H54 (cell line): ENCODE measurements around the gene BSG.
"Not testable (repeated sequence)": the region's sequence is repeated elsewhere in the genome, so short reads cannot be mapped to it uniquely, and the experiment has no call there.

Experiments
- DNase-seq: peaks from one replicate; pipeline ENCODE4 v3.0.0; 2011; ENCODE audit warnings: low spot score, mixed read lengths; ENCODE audit not compliant: insufficient read length
- FAIRE-seq: peaks from 3 replicates; lab custom pipeline; 2011; peaks lifted over from hg19 to GRCh38; lab: Jason Lieb, UNC
- POLR2A ChIP-seq: IDR thresholded peaks from 2 replicates; pipeline ENCODE4 v1.6.1; 2011; ENCODE audit warnings: low read depth, mild to moderate bottlenecking, low read length

The BSG gene

GRCh38 chr19:592101-592500 is 19.7 kb downstream of the BSG start:
- DNase-seq = no peak
- no peak for FAIRE-seq
- no peak for TF ChIP-seq POLR2A

GRCh38 chr19:593055-593454 is 20.7 kb downstream of the BSG start:
- FAIRE-seq (no peak), DNase-seq (no peak)
- no peak for TF ChIP-seq POLR2A

GRCh38 chr19:593505-593904 is 21.1 kb downstream of the BSG start:
- FAIRE-seq = no peak
- no peak for DNase-seq
- TF ChIP-seq POLR2A = no peak

- TF ChIP-seq POLR2A = no peak
- FAIRE-seq = no peak
- DNase-seq = no peak
Measured at GRCh38 chr19:594265-594870, 22.0 kb downstream of the BSG start.

- no peak for TF ChIP-seq POLR2A
- FAIRE-seq (no peak), DNase-seq (no peak)
Measured at GRCh38 chr19:595326-596262, 23.2 kb downstream of the BSG start.

- TF ChIP-seq POLR2A = no peak
- FAIRE-seq (no peak), DNase-seq (no peak)
Measured at GRCh38 chr19:596263-596655, 23.9 kb downstream of the BSG start.

GRCh38 chr19:597406-598315 is 25.3 kb downstream of the BSG start:
- DNase-seq (no peak), FAIRE-seq (no peak)
- TF ChIP-seq POLR2A = no peak

GRCh38 chr19:601310-601709 is 28.9 kb downstream of the BSG start:
- no peak for TF ChIP-seq POLR2A
- FAIRE-seq = no peak
- no peak for DNase-seq

GRCh38 chr19:601790-602189 is 29.4 kb downstream of the BSG start:
- TF ChIP-seq POLR2A = no peak
- FAIRE-seq (no peak), DNase-seq (no peak)

GRCh38 chr19:602391-603301 is 30.2 kb downstream of the BSG start:
- DNase-seq (no peak), FAIRE-seq (no peak)
- TF ChIP-seq POLR2A = no peak

- not testable (repeated sequence) for FAIRE-seq, DNase-seq
Measured at GRCh38 chr19:603302-603639, 30.9 kb downstream of the BSG start.

- not testable (repeated sequence) for DNase-seq, FAIRE-seq
Measured at GRCh38 chr19:603779-604178, 31.4 kb downstream of the BSG start.

- FAIRE-seq (no peak), DNase-seq (no peak)
- no peak for TF ChIP-seq POLR2A
Measured at GRCh38 chr19:604355-604754, 32.0 kb downstream of the BSG start.

GRCh38 chr19:605061-605971 is 32.9 kb downstream of the BSG start:
- FAIRE-seq, DNase-seq: not testable (repeated sequence)
